UCSD-AML1 (cell line): ENCODE results near the gene CDK11B.
A peak's percentile ranks its signal among the peaks of the same experiment; 100 is the strongest.

ENCODE experiments used
- DNase-seq: peaks from one replicate; lab custom pipeline; 2025; ENCODE audit not compliant: unreplicated experiment; lab: John Stamatoyannopoulos, UW

CDK11B gene

DNA sequence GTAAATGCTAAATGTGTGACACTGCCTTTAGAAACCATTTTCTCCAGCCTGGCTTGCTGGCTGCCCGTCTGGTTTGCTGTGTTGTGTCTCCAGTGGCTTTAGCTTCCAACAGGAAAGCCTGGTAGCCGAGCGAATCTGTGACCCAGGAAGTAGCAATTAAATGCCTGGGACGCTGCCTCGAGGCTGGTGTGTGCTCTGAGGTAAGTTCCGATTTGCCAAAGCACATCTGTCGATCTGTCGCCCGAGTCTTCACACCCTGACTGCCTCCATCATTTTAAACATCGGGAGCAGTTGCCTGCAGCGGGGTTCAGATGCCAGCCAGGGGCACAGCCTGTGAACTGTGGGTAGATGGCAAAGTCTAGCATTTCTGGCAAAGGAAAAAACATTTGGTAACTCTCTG is 41.3 kb downstream of the CDK11B start:
- no peak for DNase-seq

DNA sequence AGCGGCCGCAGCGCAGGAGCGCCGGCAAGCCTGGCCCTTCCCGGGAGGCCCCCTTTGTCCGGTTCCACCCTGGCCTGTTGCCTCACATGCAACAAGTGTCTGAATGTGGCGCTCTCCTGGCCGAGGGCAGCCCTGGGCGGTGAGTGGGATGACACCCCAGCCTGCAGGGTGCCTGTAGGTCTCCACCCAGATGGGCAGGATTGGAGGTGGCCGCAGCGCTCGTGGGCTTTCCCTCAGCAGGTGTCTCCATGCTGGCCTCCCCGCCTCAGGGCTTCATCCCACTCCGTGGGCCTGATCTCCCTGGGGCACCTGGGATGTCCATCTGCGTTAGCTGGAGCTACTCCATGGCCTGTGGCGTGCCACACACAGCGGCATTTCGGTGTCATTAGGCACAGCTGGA is 42.0 kb downstream of the CDK11B start:
- no peak for DNase-seq

DNA sequence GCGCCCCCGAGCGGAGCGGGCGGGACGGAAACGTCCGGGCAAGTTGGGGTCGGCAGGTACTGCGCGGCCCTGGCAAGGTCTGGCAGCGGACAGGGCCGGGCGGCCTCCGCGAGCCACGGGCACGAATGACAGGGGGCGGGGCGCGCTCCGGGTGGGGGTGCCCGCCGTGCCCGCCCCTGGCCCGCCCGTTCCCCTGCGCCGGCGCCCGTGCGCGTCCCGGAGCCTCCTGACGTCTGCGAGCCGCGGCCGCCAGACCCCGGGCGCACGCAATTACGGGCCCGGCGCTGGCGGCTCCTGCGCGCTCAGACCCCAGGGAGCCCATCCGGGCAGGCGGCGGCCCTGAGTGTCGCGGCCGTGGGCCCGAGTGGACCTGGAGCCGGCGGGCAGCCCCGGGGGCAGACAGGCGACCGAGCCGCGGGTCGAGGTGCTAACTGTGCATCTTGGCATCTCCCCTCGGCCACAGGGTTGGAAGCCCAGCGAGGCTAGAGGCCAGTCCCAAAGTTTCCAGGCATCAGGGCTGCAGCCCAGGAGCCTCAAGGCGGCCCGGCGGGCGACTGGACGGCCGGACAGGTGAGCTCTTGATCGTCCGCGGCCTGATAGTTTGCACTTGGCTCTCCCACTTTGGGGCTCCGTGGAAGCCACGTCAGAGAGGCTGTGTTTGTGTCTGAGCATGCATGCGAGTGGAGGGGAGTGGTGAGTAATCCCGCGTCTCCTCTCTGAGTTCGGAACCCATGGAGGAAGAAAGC is 42.6 kb downstream of the CDK11B start:
- peak; percentile 54 for DNase-seq

DNA sequence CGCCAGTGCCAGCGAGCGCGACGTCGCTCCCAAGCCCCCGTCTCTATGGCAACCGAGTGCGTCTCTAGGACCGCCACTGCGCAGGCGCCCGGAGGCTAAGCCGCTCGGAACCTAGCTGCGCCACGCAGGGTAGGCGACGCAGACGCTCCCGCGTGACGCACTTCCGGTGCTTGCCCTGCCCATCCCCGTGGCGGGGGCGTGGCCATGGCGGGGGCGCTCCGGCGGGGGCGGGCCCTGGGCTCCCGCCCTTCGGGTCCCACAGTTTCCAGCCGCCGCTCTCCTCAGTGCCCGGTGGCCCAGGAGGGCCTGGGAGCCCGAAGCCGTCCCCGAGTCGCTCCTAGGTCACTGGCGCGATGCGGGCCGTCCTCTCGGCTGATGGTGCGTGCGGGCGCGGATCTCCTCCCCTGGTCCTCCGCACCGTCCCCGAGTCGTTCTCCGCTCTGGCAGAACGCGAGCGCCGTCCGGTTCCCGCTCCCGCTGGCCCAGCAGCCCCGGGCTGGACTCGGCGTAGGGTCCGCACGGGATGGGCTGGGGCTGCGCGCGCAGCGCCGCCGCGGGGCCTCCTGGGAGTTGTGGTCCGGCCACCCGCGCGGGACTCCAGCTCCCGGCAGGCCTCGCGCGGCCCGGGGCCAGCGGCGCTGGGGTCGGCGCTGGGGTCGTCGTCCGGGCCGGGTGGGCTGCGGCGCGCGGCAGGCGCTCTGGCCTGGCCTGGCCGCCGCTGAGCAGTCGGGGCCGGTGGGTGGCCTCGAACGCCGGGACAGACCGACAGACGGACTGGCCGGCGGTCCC is 43.4 kb downstream of the CDK11B start, which contains the start of gene MIB2:
MIB2 (plus strand) TSS at position 245 of the 789 bp plus-strand sequence. CDS start 7,953 bp downstream, outside the sequence.
- DNase-seq = peak; percentile 98

DNA sequence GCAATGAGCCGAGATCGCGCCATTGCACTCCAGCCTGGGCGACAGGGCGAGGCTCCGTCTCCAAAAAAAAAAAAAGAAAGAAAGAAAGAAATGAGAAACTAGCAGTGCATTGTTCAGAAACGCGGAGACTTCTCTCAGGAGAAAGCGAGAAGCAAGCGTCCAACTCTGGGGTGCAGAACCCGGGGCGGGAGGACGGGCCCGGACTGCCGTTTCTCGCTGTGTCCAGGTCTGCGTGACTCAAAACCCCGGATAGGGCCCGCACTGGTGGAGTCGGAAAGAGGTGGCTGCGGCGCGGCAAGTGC is 43.9 kb downstream of the CDK11B start:
- no peak for DNase-seq

DNA sequence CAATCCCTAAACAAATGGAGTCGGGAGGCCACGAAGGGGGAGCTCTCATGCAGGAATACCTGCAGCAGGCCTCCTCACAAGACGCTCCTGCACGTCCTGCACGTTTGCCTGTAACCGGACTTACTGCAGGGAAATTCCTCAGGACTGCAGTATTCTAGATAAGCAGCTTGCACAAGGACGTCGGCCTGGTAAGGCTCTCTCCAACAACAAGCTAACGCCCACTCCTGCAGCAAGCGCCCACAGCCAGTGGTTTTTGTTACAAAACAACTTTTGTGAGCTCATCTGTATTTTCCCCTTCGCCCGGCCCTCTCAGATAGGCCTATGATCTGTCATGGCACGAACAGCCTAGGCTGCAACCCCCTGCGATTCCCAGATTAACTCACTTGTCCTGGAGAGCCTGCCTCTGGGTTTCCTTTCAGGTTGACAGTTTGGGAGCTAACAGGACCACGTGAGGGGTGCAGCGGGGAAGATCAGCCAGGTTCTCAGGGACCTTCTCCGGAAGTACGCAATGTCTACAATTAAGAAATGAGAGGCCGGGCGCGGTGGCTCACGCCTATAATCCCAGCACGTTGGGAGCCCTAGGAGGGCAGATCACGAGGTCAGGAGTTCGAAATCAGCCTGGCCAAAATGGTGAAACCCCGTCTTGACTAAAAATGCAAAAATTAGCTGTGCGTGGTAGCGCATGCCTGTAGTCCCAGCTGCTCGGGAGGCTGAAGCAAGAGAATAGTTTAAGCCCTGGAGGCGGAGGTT is 44.4 kb downstream of the CDK11B start:
- DNase-seq = no peak

DNA sequence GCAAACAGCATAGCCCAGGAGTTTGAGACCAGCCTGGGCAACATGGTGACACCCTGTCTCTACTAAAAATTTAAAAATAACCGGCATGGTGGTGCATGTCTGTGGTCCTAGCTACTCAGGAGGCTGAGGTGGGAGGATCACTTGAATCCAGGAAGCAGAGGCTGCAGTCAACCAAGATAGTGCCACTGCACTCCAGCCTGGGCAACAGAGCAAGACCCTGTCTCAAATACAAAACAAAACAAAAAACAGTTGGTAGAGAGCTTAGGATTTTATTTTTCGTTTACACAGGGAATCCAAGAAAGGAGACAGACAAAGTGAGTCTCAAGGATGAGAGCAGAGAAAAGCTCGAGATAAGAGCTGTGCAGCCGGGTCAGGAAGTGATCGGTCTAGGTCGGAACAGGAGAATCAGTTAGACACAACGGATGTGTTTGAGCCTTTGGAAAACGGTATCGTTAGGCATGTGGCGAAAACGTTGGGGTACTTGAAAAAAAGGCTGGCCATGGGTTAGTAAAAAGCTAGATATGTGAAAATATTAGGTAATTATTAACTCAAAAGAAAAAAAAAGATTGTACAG is 45.2 kb downstream of the CDK11B start:
- DNase-seq = no peak

DNA sequence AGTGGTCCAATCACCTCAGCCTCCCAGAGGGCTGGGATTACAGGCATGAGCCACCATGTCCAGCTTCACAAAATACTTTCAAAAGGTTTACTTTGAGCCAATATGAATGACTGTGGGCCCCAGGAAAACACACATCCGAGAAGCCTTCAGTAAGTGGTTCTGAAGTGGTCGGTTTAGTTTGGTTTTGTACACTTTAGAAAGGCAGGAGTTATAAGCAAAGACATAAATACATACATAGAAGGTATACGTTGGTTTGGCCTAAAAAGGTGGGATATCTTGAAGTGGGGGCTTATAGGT is 46.8 kb downstream of the CDK11B start:
- DNase-seq = no peak

DNA sequence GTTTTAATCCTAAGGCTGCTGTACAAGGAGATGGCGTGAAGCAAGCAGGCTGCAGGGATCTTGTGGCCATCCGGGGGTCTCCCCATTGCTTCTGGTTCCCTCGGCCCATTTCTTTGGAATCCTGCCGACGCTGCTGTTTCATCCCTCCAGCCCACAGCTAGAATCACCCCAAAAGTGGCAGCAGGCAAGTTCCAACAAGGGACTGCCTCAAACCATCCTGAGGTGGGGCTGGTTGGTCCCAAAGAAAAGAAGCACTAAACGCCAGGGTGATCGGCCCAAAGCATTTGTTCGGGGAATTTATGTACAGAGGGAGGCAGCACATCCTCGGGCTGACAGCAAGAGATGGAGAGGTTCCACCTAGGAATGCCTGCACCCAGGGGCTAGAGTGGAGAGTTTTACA is 48.0 kb downstream of the CDK11B start:
- no peak for DNase-seq

DNA sequence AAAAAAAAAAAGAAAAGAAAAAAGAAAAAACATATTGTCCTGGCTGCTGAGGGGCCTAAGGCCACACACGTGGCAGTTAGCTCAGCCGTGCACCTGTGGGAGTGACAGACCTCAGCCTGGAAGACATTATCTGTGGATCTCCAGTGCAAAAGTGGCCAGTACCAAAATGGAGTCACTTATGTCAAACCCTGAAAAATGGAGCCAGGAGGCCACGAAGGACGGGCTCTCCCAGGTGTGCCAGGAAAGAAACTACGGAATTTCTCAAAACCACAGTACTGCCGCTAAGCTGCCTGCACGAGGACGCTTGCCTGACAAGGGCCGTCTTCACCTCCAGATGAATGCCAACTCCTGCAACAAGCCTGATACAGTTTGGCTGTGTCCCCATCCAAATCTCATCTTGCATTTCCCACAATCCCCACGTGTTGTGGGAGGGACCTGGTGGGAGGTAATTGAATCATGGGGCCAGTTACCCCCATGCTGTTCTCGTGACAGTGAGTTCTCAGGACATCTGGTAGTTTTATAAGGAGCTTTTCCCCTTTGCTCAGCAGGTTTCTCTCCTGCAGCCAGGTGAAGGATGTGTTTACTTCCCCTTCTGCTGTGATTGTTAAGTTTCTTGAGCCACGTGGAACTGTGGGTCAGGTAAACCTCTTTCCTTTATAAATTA is 48.9 kb downstream of the CDK11B start:
- no peak for DNase-seq

DNA sequence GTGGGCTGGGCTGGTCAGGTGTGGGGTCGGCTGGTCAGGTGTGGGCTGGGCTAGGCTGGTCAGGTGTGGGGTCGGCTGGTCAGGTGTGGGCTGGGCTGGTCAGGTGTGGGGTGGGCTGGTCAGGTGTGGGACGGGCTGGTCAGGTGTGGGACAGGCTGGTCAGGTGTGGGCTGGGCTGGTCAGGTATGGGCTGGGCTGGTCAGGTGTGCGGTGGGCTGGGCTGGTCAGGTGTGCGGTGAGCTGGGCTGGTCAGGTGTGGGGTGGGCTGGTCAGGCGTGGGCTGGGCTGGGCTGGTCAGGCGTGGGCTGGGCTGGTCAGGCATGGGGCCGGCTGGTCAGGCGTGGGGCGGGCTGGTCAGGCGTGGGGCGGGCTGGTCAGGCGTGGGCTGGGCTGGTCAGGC is 52.6 kb downstream of the CDK11B start:
- DNase-seq = no peak

DNA sequence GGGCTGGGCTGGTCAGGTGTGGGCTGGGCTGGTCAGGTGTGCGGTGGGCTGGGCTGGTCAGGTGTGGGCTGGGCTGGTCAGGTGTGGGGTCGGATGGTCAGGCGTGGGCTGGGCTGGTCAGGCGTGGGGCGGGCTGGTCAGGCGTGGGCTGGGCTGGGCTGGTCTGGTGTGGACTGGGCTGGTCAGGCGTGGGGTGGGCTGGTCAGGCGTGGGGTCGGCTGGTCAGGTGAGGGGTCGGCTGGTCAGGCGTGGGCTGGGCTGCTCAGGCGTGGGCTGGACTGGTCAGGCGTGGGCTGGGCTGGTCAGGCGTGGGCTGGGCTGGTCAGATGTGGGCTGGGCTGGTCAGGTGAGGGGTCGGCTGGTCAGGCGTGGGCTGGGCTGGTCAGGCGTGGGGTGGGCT is 53.1 kb downstream of the CDK11B start:
- no peak for DNase-seq

DNA sequence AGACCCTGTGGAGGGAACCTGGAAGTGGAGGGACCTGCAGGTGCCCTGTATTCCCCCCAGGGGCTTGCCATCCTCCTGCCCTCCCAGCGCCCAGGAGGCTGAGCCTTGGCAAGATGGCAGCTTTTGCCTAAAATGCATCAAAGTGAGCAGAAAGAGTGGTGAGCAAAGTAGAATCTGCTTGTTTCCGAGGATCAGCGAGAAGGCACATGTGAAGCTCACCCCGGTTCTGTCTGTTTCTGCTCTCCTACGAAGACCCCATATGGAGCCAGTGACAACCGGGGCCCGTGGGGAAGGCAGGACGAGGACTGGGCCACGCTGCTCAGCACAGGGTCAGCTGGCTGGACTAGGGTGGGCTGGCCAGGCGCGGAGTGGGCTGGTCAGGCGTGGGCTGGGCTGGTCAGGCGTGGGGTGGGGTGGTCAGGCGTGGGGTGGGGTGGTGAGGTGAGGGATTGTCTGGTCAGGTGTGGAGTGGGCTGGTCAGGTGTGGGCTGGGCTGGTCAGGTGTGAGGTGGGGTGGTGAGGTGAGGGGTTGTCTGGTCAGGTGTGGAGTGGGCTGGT is 53.7 kb downstream of the CDK11B start:
- no peak for DNase-seq

DNA sequence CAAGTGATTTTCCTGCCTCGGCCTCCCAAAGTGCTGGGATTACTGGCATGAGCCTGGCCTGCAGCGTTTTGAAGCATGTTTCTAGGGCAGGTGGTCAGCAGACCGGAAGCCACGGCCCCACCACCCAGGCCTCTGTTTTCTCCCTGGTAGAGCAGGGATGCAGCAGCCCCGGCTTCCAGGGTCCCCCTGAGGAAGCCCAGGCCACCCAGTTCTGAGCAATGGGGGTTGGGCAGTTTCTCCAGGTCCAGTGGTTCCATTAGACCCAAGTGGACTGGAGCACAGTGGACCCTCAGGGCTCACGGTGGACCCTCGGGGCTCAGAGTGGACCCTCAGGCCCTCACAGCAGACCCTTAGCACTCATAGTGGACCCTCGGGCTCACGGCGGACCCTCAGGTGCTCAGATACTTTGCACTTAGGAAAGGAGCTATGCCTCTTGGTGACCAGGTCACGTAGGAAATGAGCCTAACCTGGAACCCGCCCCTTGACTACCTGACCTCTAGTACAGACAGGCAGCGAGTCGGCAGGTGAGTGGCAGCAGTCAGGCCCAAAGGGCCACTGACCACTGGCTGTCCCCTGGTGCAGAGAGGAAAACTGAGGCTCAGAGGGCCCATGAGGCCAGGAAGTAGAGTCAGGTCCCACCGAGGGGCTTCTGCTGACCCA is 54.3 kb downstream of the CDK11B start:
- DNase-seq = no peak

DNA sequence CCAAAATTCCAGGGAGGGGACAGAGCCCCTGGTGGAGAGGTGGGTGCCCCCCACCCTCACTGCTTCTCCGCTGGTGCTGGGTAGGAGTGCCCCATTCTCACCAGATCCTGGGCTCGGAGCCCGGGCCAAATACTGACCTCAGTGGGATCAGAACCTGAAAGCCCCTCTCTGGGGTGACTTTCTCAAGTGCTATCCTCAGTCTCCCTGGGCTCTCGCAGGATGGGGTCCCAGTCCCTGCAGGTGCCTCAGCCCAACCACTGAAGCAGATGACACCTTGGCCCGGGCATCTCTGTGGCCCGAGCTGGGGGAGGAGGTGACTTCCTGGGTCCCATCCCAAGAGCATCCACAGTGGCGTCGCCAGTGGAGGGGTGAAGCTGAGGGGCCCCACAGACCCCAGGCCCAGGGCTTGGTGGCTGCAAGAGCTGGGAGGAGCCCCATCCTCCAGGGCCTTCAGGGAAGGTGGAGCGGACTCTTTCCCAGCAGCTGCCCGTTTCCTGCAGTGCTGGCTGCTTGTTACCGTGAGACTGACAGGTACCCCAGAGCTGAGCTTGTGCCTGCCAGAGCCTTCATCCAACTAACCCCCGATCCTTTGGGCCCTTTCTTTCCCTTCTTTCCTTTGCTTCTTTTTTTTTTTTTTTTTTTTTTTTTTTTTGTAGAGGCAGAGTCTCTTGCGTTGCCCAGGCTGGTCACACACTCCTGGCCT is 55.0 kb downstream of the CDK11B start:
- no peak for DNase-seq

DNA sequence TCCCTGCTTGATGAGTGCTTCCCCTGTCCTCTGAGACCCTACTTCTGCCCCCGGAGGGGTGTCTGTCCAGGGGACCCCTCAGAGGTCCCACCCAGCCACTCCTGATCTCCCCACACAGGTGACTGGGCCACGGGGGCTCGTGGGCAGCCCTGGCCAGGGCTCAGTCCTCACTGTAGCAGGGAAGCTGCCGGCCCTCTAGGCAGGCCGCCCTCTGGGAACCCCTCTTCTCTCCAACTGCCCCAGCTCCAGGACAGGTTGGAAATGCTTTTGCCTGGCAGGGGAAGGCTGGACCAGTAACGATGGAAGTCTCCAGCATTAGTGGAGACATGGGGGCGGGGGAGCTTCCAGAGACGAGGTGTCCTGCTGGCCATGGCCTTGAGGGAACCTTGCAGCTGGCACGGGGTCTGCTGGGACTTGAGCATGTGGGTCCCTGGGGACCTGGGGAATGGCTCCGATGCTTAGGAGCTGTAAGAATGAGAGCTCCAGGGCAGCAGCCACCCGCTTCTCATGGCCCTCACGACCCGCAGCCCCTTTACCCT is 55.8 kb downstream of the CDK11B start:
- no peak for DNase-seq

DNA sequence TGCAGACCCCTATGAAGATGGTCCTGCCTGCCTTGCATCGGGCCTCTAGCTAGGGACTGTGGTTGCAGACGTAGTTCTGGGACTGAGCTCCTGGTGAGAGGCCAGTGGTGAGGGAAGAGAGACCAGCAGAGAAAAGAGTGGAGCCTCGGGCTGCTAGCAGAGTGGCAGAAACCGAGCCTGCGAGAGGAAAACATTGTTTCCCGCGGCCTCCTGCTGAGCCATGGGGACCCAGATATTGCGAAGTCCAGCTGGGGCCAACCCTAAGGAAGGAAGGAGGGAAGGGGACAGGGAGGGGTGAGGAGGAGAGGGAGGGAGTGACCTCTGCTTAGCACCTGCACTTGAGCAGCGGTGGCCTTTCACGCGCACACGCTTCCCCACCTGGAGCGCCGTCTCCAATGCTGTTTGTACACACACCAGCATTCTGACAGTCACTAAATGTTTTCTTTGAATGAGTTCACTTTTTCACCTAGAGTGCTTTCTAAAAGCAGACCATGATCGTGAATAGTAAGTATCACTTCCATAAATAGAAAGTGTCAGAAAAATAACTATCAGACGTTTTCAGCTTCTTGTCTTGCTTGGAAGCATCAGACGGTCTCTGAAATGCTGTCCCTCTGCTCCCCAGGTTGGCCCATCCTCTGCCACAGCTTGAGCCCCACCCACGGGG is 56.4 kb downstream of the CDK11B start:
- no peak for DNase-seq

DNA sequence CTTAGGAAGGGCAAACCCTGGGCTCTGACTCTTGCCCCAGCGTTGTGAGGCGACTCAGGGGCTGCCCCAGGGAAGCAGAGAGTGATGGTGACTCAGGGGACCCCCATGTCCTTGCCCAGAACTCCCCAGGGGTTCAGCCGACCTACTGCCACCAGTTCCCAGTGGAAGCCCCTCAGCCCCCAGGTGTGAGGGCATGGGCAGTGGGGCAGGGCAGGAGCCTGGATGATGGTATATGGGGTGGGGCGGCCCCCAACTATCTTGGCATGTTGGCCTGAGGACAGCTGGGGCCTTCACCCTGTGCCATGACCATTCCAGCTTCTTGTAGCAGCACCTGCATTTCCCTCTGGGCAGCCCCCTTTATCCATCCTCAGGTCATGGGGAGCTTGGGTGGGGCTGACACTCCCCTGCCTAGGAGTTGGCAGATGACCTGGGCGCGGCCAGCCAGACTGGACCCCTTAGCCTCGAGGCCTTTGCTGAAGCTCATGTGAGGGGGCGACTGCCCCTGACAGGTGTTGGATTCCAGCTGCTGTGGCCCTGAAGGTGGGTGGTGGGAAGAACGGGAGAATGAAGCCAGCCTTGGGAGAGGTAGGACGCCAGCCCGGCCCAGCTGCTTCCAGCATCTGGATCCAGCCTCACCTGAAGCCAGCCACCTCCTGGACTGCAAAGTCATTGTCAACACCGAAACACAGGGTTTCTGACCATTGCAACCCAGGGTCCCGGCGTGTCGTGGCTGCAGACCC is 57.1 kb downstream of the CDK11B start:
- DNase-seq = no peak
